SH-SY5Y (cell line): Measurements from ENCODE around the gene RAD52.

Source experiments
- GATA2 ChIP-seq: IDR thresholded peaks from 2 replicates; pipeline ENCODE4 v1.6.1; 2011; ENCODE audit warnings: mild to moderate bottlenecking, low read depth, low read length
- GATA3 ChIP-seq: IDR thresholded peaks from 2 replicates; pipeline ENCODE4 v1.6.1; 2011; ENCODE audit warnings: low read depth, mild to moderate bottlenecking, low read length, moderate library complexity

DNA sequence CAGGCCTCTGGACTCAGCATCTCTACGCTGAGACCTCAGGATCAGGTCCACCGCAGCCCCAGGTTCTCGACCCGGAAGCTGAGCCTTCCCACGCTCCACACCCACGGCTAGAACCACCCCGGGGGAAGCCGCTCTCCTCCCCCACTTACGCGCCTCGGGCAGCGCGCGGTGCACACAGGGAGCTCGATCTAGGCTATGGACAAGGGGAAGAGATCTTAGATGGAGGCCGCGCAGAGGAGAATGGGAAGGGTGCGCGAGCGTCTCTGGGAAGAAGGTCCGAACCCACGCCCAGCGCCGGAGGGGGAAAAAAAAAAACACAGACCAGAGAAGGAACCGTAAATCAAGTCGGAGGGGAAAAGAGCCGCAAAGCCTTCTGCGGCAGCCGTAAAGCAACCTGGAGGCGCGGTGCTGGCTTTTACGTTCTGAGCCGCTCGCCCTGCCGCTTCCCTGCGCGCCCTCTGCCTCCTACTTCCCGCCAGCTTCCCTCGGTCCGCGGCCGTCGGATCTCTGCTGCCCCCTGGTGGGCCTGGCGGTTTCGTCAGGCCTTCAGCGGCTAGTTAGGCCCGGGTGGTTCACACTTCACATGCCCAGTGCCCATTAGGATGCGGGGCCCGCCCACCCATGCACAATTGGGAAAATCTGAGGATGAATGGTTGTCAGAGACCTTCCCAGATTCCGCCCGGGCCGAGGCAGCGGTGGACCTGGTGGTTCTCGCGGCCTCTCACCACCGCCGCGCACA lies at the start of gene RAD52:
- TF ChIP-seq GATA2 (peak; percentile 57; the same call in 1 of the 2 replicates), GATA3 (no peak)
